ENCODE measurements around the gene CPLX1.

DNA sequence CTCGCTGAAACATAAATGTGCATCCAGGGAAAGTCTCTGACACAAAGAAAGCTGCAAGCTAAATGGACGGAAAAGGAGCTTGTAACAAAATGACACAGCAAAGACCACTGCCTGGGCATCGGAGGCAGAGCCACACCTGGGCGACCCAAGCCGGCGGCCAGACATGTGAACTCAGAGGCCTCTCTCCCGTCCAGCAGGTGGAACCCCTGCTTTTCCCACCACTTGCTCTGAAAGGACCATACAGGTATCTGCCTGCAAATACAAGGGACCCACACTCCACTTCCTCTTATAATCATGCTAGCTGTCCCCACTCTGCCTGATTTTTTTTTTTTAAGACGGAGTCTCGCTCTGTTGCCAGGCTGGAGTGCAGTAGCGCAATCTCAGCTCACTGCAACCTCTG is 12.0 kb downstream of the CPLX1 start:
- no peak for TF ChIP-seq POLR2AphosphoS5 (IDR thresholded peaks at IDR 0.05; ENCODE audit: low read depth, low read length)
- TF ChIP-seq PAX5 (IDR thresholded peaks at IDR 0.05; ENCODE audit: insufficient read depth, low read length, severe bottlenecking): no peak

All from GM12891 (cell line).